Measurements from ENCODE around the gene RUFY4.

- TF ChIP-seq, protein P1, sequence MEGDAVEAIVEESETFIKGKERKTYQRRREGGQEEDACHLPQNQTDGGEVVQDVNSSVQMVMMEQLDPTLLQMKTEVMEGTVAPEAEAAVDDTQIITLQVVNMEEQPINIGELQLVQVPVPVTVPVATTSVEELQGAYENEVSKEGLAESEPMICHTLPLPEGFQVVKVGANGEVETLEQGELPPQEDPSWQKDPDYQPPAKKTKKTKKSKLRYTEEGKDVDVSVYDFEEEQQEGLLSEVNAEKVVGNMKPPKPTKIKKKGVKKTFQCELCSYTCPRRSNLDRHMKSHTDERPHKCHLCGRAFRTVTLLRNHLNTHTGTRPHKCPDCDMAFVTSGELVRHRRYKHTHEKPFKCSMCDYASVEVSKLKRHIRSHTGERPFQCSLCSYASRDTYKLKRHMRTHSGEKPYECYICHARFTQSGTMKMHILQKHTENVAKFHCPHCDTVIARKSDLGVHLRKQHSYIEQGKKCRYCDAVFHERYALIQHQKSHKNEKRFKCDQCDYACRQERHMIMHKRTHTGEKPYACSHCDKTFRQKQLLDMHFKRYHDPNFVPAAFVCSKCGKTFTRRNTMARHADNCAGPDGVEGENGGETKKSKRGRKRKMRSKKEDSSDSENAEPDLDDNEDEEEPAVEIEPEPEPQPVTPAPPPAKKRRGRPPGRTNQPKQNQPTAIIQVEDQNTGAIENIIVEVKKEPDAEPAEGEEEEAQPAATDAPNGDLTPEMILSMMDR (IDR thresholded peaks at IDR 0.05), result no peak
- TF ChIP-seq POLR2A (IDR thresholded peaks at IDR 0.05), result no peak
These were observed 11.2 kb downstream of the RUFY4 start for GRCh38 chr2:218079943-218080913.

All from testis (tissue), 2 donors.